ENCODE measurements around the gene MPDU1. TPM values are rescaled to one million over a fixed set of nuclear protein-coding genes. Genes with fewer than 3 reads are reported as not detected.
"Not testable (repeated sequence)": the region's sequence is repeated elsewhere in the genome, so short reads cannot be mapped to it uniquely, and the experiment has no call there.

Gene MPDU1
- total and polyA plus RNA-seq, 3 experiments from 2014 or later, result 40.5 to 124 (median 115) TPM

- no peak overlapping the region for H3K4me3 ChIP-seq (ENCODE audit: low read length)
- no peaks in the 10 kb centered on the region for H3K4me1 ChIP-seq (ENCODE audit: insufficient read depth, low read length)
- CTCF ChIA-PET, result no interaction called here
- no peak overlapping the region for H3K27ac ChIP-seq (ENCODE audit: low read depth, low read length)
- no peaks in the 10 kb centered on the region for H3K9me3 ChIP-seq (ENCODE audit: low read length)
- Mint-ChIP-seq H3K36me3 (peaks cover 14 to 75% (median 18%) of the 10 kb centered on the region in 3 donors), H3K9me3 (no peaks in the 10 kb centered on the region), H3K27me3 (no peaks in the 10 kb centered on the region), H3K27ac (no peak overlapping the region), H3K4me3 (no peak overlapping the region), H3K4me1 (peaks cover 0 to 3% (median 0%) of the 10 kb centered on the region in 3 donors)
- no peaks in the 10 kb centered on the region for H3K27me3 ChIP-seq (ENCODE audit: insufficient read depth, low read length, poor library complexity, severe bottlenecking)
- peaks cover 46% of the 10 kb centered on the region for H3K36me3 ChIP-seq (ENCODE audit: insufficient read depth, low read length)
- DNase-seq, result no peak
- POLR2A ChIA-PET, result no interaction called here
These were observed 7.9 kb downstream of the MPDU1 start for GRCh38 chr17:7591596-7591995.

- H3K4me3 Mint-ChIP-seq, result no peak overlapping the region
- no peak for DNase-seq
- no peak overlapping the region for H3K4me3 ChIP-seq (ENCODE audit: low read length)
- peaks cover 46% of the 10 kb centered on the region for H3K36me3 ChIP-seq (ENCODE audit: insufficient read depth, low read length)
- H3K4me1 ChIP-seq (ENCODE audit: insufficient read depth, low read length), result no peaks in the 10 kb centered on the region
- no peak overlapping the region for H3K27ac Mint-ChIP-seq
- peaks cover 0 to 3% (median 0%) of the 10 kb centered on the region in 3 donors for H3K4me1 Mint-ChIP-seq
- peaks cover 14 to 75% (median 20%) of the 10 kb centered on the region in 3 donors for H3K36me3 Mint-ChIP-seq
- no peak overlapping the region for H3K27ac ChIP-seq (ENCODE audit: low read depth, low read length)
- POLR2A ChIA-PET, result no interaction called here
- H3K9me3 Mint-ChIP-seq, result no peaks in the 10 kb centered on the region
- no peaks in the 10 kb centered on the region for H3K27me3 Mint-ChIP-seq
- no peaks in the 10 kb centered on the region for H3K27me3 ChIP-seq (ENCODE audit: insufficient read depth, low read length, poor library complexity, severe bottlenecking)
- no peaks in the 10 kb centered on the region for H3K9me3 ChIP-seq (ENCODE audit: low read length)
- CTCF ChIA-PET, result no interaction called here
These were observed 8.9 kb downstream of the MPDU1 start for GRCh38 chr17:7592422-7593021.

- no peak overlapping the region for H3K4me3 Mint-ChIP-seq
- H3K4me1 ChIP-seq (ENCODE audit: insufficient read depth, low read length), result no peaks in the 10 kb centered on the region
- H3K4me3 ChIP-seq (ENCODE audit: low read length), result no peak overlapping the region
- CTCF ChIA-PET, result interaction anchor here (2.6 kb wide), 1 partner anchor 9 kb away, joined by 12 read pairs; the partner anchor contains the start of gene MPDU1
- H3K4me1 Mint-ChIP-seq, result peaks cover 0 to 3% (median 0%) of the 10 kb centered on the region in 3 donors
- H3K36me3 Mint-ChIP-seq, result peaks cover 14 to 71% (median 20%) of the 10 kb centered on the region in 3 donors
- peak overlapping the region in 1 of 8 donors; percentile 6 for H3K27ac Mint-ChIP-seq
- H3K9me3 Mint-ChIP-seq, result no peaks in the 10 kb centered on the region
- no peaks in the 10 kb centered on the region for H3K27me3 ChIP-seq (ENCODE audit: insufficient read depth, low read length, poor library complexity, severe bottlenecking)
- peaks cover 43% of the 10 kb centered on the region for H3K36me3 ChIP-seq (ENCODE audit: insufficient read depth, low read length)
- DNase-seq, result no peak
- H3K27ac ChIP-seq (ENCODE audit: low read depth, low read length), result no peak overlapping the region
- POLR2A ChIA-PET, result no interaction called here
- H3K9me3 ChIP-seq (ENCODE audit: low read length), result no peaks in the 10 kb centered on the region
- no peaks in the 10 kb centered on the region for H3K27me3 Mint-ChIP-seq
These were observed 9.6 kb downstream of the MPDU1 start for GRCh38 chr17:7593296-7593695.

GRCh38 chr17:7597561-7597960, 13.9 kb downstream of the MPDU1 start:
- H3K36me3 Mint-ChIP-seq, result peaks cover 18 to 86% (median 23%) of the 10 kb centered on the region in 3 donors
- H3K27ac Mint-ChIP-seq, CTCF ChIA-PET: not testable (repeated sequence)

GRCh38 chr17:7606280-7606679, 22.6 kb downstream of the MPDU1 start:
- peaks cover 20% of the 10 kb centered on the region for H3K36me3 ChIP-seq (ENCODE audit: insufficient read depth, low read length)
- ChIA-PET POLR2A (no interaction called here), CTCF (interaction anchor here (1.3 kb wide), 1 partner anchor 9 kb away, joined by 5 read pairs; the partner anchor contains the start of gene FXR2)
- no peak overlapping the region for H3K4me3 ChIP-seq (ENCODE audit: low read length)
- no peaks in the 10 kb centered on the region for H3K27me3 ChIP-seq (ENCODE audit: insufficient read depth, low read length, poor library complexity, severe bottlenecking)
- no peak overlapping the region for H3K27ac ChIP-seq (ENCODE audit: low read depth, low read length)
- no peaks in the 10 kb centered on the region for H3K9me3 Mint-ChIP-seq
- peaks cover 5 to 54% (median 13%) of the 10 kb centered on the region in 3 donors for H3K36me3 Mint-ChIP-seq
- H3K27me3 Mint-ChIP-seq, result no peaks in the 10 kb centered on the region
- peak overlapping the region in 2 of 8 donors; percentile 19 to 63 for H3K27ac Mint-ChIP-seq
- H3K9me3 ChIP-seq (ENCODE audit: low read length), result no peaks in the 10 kb centered on the region
- H3K4me1 ChIP-seq (ENCODE audit: insufficient read depth, low read length), result no peaks in the 10 kb centered on the region
- no peak overlapping the region for H3K4me3 Mint-ChIP-seq
- no peak for DNase-seq
- H3K4me1 Mint-ChIP-seq, result peaks cover 21 to 27% (median 25%) of the 10 kb centered on the region in 3 donors

More at GRCh38 chr17:7597561-7597960, 13.9 kb downstream of the MPDU1 start:
- H3K4me3 Mint-ChIP-seq; H3K27me3 Mint-ChIP-seq; H3K9me3 Mint-ChIP-seq; H3K4me1 ChIP-seq (ENCODE audit: insufficient read depth, low read length); H3K4me3 ChIP-seq (ENCODE audit: low read length); H3K4me1 Mint-ChIP-seq; POLR2A ChIA-PET; H3K27ac ChIP-seq (ENCODE audit: low read depth, low read length); DNase-seq; H3K27me3 ChIP-seq (ENCODE audit: insufficient read depth, low read length, poor library complexity, severe bottlenecking); H3K9me3 ChIP-seq (ENCODE audit: low read length): not testable (repeated sequence)
- peaks cover 52% of the 10 kb centered on the region for H3K36me3 ChIP-seq (ENCODE audit: insufficient read depth, low read length)

GRCh38 chr17:7610641-7611040, 27.0 kb downstream of the MPDU1 start:
- ChIA-PET CTCF (interaction anchor here (1.0 kb wide), 1 partner anchor 21 kb away, joined by 4 read pairs; no protein-coding TSS in a partner anchor), POLR2A (interaction anchor here (0.5 to 0.7 kb wide), 2 partner anchors 39 to 606 kb away, joined by 3 to 4 read pairs; no protein-coding TSS in a partner anchor)

GRCh38 chr17:7611635-7612293, 28.1 kb downstream of the MPDU1 start:
- Histone ChIP-seq H3K27ac (ENCODE audit: low read depth, low read length) (no peak overlapping the region), H3K27me3 (ENCODE audit: insufficient read depth, low read length, poor library complexity, severe bottlenecking) (no peaks in the 10 kb centered on the region), H3K36me3 (ENCODE audit: insufficient read depth, low read length) (no peaks in the 10 kb centered on the region), H3K4me3 (ENCODE audit: low read length) (no peak overlapping the region), H3K9me3 (ENCODE audit: low read length) (no peaks in the 10 kb centered on the region), H3K4me1 (ENCODE audit: insufficient read depth, low read length) (peaks cover 26% of the 10 kb centered on the region)
- ChIA-PET CTCF (interaction anchor here (0.9 kb wide), 1 partner anchor 22 kb away, joined by 4 read pairs; the partner anchor contains the start of gene SOX15), POLR2A (interaction anchor here (0.6 to 1.1 kb wide), 2 partner anchors 71 to 74 kb away, joined by 3 to 7 read pairs; no protein-coding TSS in a partner anchor)
- no peaks in the 10 kb centered on the region for H3K9me3 Mint-ChIP-seq
- H3K36me3 Mint-ChIP-seq, result peaks cover 0 to 19% (median 0%) of the 10 kb centered on the region in 3 donors
- H3K27ac Mint-ChIP-seq, result peak overlapping the region in 6 of 8 donors; percentile 1 to 92 (median 43)
- DNase-seq, result no peak
- no peaks in the 10 kb centered on the region for H3K27me3 Mint-ChIP-seq
- H3K4me3 Mint-ChIP-seq, result peak overlapping the region in 6 of 7 donors; percentile 47 to 89 (median 63)
- H3K4me1 Mint-ChIP-seq, result peaks cover 37 to 52% (median 40%) of the 10 kb centered on the region in 3 donors

More at GRCh38 chr17:7610641-7611040, 27.0 kb downstream of the MPDU1 start:
- Mint-ChIP-seq H3K36me3 (peaks cover 0 to 27% (median 3%) of the 10 kb centered on the region in 3 donors), H3K9me3 (no peaks in the 10 kb centered on the region), H3K27me3 (no peaks in the 10 kb centered on the region), H3K27ac (no peak overlapping the region), H3K4me1 (peaks cover 44 to 55% (median 49%) of the 10 kb centered on the region in 3 donors), H3K4me3 (peak overlapping the region in 1 of 7 donors; percentile 34)
- peaks cover 26% of the 10 kb centered on the region for H3K4me1 ChIP-seq (ENCODE audit: insufficient read depth, low read length)
- no peaks in the 10 kb centered on the region for H3K36me3 ChIP-seq (ENCODE audit: insufficient read depth, low read length)
- no peaks in the 10 kb centered on the region for H3K9me3 ChIP-seq (ENCODE audit: low read length)
- no peaks in the 10 kb centered on the region for H3K27me3 ChIP-seq (ENCODE audit: insufficient read depth, low read length, poor library complexity, severe bottlenecking)
- DNase-seq, result no peak
- no peak overlapping the region for H3K27ac ChIP-seq (ENCODE audit: low read depth, low read length)
- no peak overlapping the region for H3K4me3 ChIP-seq (ENCODE audit: low read length)

GRCh38 chr17:7612294-7612640, 28.6 kb downstream of the MPDU1 start:
- Histone ChIP-seq H3K36me3 (ENCODE audit: insufficient read depth, low read length) (no peaks in the 10 kb centered on the region), H3K27me3 (ENCODE audit: insufficient read depth, low read length, poor library complexity, severe bottlenecking) (no peaks in the 10 kb centered on the region), H3K27ac (ENCODE audit: low read depth, low read length) (no peak overlapping the region), H3K4me3 (ENCODE audit: low read length) (no peak overlapping the region), H3K9me3 (ENCODE audit: low read length) (no peaks in the 10 kb centered on the region), H3K4me1 (ENCODE audit: insufficient read depth, low read length) (peaks cover 26% of the 10 kb centered on the region)
- H3K27me3 Mint-ChIP-seq, result no peaks in the 10 kb centered on the region
- peaks cover 37 to 52% (median 40%) of the 10 kb centered on the region in 3 donors for H3K4me1 Mint-ChIP-seq
- no peak for DNase-seq
- H3K27ac Mint-ChIP-seq, result peak overlapping the region in 7 of 8 donors; percentile 1 to 92 (median 58)
- H3K36me3 Mint-ChIP-seq, result peaks cover 0 to 19% (median 0%) of the 10 kb centered on the region in 3 donors
- POLR2A ChIA-PET, result interaction anchor here (1.1 to 1.3 kb wide), 2 partner anchors 39 to 74 kb away, joined by 5 to 7 read pairs; no protein-coding TSS in a partner anchor
- CTCF ChIA-PET, result interaction anchor here (0.9 kb wide), 1 partner anchor 23 kb away, joined by 4 read pairs; the partner anchor contains the start of gene SOX15
- H3K4me3 Mint-ChIP-seq, result peak overlapping the region; percentile 47 to 89 (median 58)
- no peaks in the 10 kb centered on the region for H3K9me3 Mint-ChIP-seq
